Ramos (cell line): ENCODE data around the gene BGLAP.
"Not testable (repeated sequence)": the region's sequence is repeated elsewhere in the genome, so short reads cannot be mapped to it uniquely, and the experiment has no call there.

ENCODE experiments used
- in situ Hi-C: fragments of 300-500 bp; cut with MboI; formaldehyde crosslinking; loops from one replicate; pipeline ENCODE4 v1.14.3; 2022; ENCODE audit warnings: low sequenced_read_pairs; ENCODE audit not compliant: unreplicated experiment

The BGLAP gene

GRCh38 chr1:156241926-156242325, at the start of gene BGLAP:
BGLAP (plus strand) TSS chr1:156242184; CDS start chr1:156242232, 48 bp downstream.
- in situ Hi-C loops, result no loop called here

DNA sequence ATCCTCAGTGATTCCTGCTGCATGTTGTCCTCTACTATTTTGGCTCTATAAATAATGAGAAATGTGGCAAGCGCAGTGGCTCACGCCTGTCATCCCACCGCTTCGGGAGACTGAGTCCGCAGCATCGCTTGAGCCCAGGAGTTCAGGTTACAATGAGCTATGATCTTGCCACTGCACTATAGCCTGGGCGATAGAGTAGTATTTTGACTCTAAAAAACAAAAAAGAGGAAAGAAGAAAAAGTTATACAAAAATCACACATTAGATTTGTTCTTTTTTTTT, 48.8 kb upstream of the BGLAP start:
- in situ Hi-C loops, result no loop called here

DNA sequence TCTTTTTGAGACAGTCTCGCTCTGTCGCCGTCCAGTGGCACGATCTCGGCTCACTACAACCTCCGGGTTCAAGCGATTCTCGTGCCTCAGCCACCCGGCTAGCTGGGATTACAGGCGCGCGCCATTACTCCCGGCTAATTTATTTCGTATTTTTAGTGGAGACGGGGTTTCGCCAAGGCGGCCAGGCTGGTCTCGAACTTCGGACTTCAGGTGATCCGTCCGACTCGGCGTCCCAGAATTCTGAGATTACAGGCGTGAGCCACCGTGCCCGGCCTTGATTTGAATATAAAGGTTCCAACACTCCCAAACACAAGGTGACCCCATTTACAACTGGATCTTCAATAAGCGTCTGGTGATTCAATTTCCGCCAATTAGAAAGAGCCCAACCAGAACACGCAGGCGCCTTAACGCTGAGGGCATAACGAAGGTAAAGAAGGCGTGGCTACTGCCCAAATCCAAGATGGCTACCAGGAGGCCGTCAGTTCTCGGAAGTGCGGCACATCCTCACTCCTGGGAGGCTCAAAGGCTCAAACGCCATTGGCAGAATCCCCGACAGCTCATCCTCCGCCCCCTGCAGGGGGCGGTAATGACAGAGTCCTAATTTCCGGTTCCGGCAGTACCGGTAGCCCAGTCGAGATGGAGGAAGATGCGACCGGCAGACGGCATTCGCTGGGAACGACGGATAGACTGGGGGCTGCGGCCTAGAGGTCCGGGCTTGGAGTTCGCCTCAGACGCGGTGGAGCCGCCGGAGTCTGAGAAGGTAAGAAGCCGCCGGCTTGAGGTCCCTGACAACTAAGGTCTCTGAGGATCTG, 48.3 kb upstream of the BGLAP start, which contains the start of gene SLC25A44:
TSS of gene SLC25A44 (plus strand) at position 617 of the 812 bp plus-strand sequence. CDS start 5,744 bp downstream, outside the sequence.
- in situ Hi-C loops, result no loop called here

- in situ Hi-C loops, result no loop called here
Measured at GRCh38 chr1:156194300-156194652, 47.7 kb upstream of the BGLAP start.

- in situ Hi-C loops, result no loop called here
Measured at GRCh38 chr1:156195853-156196252, 46.1 kb upstream of the BGLAP start.

DNA sequence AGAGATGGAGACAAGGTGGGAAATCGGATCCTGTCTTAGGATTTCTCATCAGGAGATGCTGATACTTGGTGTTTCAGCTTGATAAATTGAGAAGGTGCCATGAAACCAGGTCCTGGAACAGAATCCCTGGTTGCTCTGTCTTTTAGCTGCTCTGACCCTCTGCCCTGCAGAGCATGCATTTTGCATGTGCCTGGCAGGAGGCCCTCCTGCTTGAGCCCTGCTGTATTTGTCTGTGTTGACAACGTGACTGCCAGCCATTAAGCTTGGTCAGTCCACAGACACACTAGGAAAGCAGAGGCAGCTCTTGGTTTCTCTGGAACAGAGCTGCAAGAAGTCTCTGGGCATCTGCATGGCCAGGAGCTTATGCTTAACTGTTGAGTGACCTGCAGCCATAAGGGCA, 45.5 kb upstream of the BGLAP start:
- in situ Hi-C loops, result no loop called here

DNA sequence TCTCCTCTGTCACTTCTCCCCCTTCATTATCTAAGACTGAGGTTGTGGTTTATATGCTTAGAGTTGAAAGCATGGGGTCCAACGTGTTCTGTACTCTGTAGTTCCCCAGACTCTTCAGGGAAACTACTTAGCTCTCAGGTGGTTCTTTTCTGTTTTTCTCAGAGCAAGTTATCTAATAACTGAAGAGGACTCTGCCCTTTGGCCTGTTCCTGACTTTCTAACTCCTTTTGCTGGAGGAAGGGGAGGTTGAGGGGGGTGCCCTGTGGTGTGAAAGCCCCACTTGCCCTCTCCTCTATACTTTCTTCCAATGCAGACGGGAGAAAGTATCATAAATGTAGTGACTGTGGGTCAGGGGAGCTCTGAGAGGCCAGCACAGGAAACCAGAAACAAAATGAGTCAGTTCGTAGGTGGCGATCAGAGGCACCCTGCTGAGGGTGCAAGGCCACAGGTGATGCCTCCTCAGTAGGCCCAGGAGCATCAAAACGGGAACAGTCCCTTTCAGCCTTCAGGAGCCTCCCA, 43.1 kb upstream of the BGLAP start:
- in situ Hi-C loops, result no loop called here

DNA sequence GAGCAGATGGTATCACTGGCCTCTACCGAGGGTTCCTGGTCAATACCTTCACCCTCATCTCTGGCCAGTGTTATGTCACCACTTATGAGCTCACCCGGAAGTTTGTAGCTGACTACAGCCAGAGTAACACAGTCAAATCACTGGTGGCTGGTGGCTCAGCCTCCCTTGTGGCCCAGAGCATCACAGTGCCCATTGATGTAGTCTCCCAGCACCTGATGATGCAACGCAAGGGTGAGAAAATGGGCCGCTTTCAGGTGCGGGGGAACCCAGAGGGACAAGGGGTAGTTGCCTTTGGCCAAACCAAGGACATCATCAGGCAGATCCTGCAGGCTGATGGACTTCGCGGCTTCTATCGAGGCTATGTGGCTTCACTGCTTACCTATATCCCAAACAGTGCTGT, 41.9 kb upstream of the BGLAP start:
- in situ Hi-C loops, result no loop called here

- in situ Hi-C loops, result no loop called here
Measured at GRCh38 chr1:156203331-156203730, 38.7 kb upstream of the BGLAP start.

- in situ Hi-C loops, result no loop called here
Measured at GRCh38 chr1:156204686-156205085, 37.3 kb upstream of the BGLAP start.

GRCh38 chr1:156211243-156211642, 30.7 kb upstream of the BGLAP start:
- in situ Hi-C loops, result no loop called here

- in situ Hi-C loops, result no loop called here
Measured at GRCh38 chr1:156212130-156212529, 29.9 kb upstream of the BGLAP start.

DNA sequence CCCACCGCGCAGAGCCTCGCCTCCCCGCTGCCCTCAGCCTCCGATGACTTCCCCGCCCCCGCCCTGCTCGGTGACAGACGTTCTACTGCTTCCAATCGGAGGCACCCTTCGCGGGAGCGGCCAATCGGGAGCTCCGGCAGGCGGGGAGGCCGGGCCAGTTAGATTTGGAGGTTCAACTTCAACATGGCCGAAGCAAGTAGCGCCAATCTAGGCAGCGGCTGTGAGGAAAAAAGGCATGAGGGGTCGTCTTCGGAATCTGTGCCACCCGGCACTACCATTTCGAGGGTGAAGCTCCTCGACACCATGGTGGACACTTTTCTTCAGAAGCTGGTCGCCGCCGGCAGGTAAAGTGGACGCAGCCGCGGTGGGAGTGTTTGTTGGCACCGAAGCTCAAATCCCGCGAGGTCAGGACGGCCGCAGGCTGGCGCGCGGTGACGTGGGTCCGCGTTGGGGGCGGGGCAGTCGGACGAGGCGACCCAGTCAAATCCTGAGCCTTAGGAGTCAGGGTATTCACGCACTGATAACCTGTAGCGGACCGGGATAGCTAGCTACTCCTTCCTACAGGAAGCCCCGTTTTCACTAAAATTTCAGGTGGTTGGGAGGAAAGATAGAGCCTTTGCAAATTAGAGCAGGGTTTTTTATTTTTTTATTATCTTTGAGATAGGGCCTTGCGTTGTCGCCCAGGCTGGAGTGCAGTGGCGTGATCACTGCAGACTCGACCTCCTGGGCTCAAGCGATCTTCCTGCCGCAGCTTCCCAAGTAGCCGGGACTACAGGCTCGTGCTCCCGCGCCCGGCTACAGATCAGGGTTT, 28.9 kb upstream of the BGLAP start, which contains the start of gene PMF1:
TSS of gene PMF1 (plus strand) at position 175 of the 811 bp plus-strand sequence. CDS start at position 184, 9 bp downstream.
- in situ Hi-C loops, result no loop called here

GRCh38 chr1:156213644-156213966, 28.4 kb upstream of the BGLAP start:
- in situ Hi-C loops, result no loop called here

DNA sequence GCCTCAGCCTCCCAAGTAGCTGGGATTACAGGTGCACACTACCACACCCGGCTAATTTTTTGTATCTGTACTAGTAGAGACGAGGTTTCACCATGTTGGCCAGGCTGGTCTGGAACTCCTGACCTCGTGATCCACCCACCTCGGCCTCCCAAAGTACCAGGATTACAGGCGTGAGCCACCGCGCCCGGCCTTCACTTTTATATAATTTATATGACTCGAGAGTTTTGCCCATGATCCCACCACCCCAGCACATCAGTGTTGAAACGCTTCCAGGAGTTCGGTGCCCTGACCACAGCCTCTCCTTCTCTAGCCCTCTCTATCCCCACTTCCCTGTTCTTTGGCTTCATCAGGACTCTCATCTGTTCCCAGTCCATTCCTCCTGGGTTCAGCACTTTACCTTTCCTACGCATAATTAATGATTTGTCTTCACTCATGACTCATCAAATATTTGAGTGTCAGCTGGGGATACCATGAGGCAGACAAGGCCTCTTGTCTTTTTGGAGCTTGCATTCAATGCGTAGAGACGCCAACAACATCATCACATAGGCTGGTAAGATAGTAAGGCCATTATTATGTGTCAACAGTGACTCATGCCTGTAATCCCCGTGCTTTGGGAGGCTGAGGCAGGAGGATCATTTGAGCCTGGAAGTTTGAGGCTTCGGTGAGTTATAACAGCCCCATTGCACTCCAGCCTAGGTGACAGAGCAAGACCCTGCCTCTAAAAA, 27.8 kb upstream of the BGLAP start:
- in situ Hi-C loops, result no loop called here

- in situ Hi-C loops, result not testable (repeated sequence)
Measured at GRCh38 chr1:156216361-156217086, 25.5 kb upstream of the BGLAP start.

- in situ Hi-C loops, result no loop called here
Measured at GRCh38 chr1:156217871-156218270, 24.1 kb upstream of the BGLAP start.

DNA sequence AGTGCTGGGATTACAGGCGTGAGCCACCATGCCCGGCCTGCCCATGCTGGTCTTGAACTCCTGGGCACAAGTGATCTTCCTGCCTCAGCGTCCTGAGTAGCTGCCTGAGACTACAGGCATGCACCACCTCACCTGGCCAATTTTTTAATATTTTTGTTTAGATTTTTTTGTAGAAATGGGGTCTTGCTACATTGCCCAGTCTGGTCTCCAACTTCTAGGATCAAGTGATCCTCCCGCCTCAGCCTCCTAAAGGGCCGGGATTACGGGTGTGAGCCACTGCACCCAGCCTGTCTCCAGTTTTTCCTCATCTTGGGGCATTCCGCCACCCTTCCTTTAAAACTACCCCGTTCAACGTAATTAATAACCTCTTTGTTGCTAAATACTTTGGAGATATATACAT, 21.8 kb upstream of the BGLAP start:
- in situ Hi-C loops, result loop anchor here (5.0 kb wide), 1 partner anchor 73 kb away; no protein-coding TSS in a partner anchor

DNA sequence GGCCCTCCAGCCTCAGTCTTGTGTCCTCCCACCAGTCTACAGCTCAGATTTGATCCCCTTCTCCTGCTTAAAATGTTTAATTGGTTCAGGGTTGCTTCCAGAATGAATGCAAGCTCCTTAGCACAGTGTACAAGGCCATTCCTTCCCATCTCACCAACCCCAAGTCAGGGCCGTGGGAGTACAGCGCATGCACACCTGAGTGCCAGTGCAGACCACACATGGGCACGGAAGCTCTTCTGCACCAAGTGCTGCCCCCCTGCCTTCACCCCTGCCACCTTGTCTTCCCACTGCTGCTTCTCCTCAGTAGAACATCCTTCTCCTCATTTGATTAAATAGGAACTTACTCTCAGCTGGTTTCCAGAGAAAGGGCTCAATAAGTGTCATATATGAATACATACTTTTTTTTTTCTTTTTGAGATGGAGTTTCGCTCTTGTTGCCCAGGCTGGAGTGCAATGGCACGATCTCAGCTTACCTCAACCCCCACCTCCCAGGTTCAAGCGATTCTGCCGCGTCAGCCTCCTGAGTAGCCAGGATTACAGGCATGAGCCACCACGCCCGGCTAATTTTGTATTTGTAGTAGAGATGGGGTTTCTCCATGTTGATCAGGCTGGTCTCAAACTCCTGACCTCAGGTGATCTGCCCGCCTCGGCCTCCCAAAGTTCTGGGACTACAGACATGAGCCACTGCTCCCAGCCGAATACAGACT, 19.8 kb upstream of the BGLAP start:
- in situ Hi-C loops, result loop anchor here (5.0 kb wide), 1 partner anchor 75 kb away; no protein-coding TSS in a partner anchor
